Naive thymus-derived CD8-positive, alpha-beta T cell (primary cell): Measurements from ENCODE around the gene DRAM2. TPM values are rescaled to one million over a fixed set of nuclear protein-coding genes. Genes with fewer than 3 reads are reported as not detected.

Experiments used
- ATAC-seq, 2 donors: fragments of 150-1000 bp; cut with Tn5 transposase in 1 of 2; sonication (Bioruptor Pico), chemical (Tn5 transposase) in 1 of 2; 1 replicate in 1 of 2; 2 replicates in 1 of 2; pipeline ENCODE4 v1.10.0; 2021; ENCODE audit warnings: mild to moderate bottlenecking in 2 of 2, moderate library complexity in 2 of 2
- POLR2A ChIA-PET: fragments of 350-600 bp; sonication (Branson Sonifier 250); formaldehyde crosslinking; loops from one replicate; lab custom pipeline; 2021; ENCODE audit warnings: antibody characterized with exemption; lab: Charles Lee
- DNase-seq, 10 donors: peaks; one replicate each; pipeline versions ENCODE4 v3.0.0 to v3.0.0-alpha.2; 2020 to 2022
- H3K27ac Mint-ChIP-seq, 10 donors: one replicate each; pipeline ENCODE4 v1.8.0; 2020 to 2022; ENCODE audit warnings: mild to moderate bottlenecking in 10 of 10, mixed read lengths in 10 of 10, moderate library complexity in 4 of 10, inconsistent platforms in 1 of 10
- H3K27me3 Mint-ChIP-seq, 5 donors: one replicate each; pipeline ENCODE4 v1.8.0; 2021 to 2022; ENCODE audit warnings: mixed read lengths in 5 of 5
- H3K36me3 Mint-ChIP-seq, 3 donors: one replicate each; pipeline ENCODE4 v1.8.0; 2020 to 2022; ENCODE audit warnings: mixed read lengths in 3 of 3, mild to moderate bottlenecking in 2 of 3, inconsistent platforms in 1 of 3
- H3K4me1 Mint-ChIP-seq, 4 donors: one replicate each; pipeline ENCODE4 v1.8.0; 2021 to 2022; ENCODE audit warnings: mixed read lengths in 4 of 4
- H3K4me3 Mint-ChIP-seq, 10 donors: one replicate each; pipeline ENCODE4 v1.8.0; 2020 to 2022; ENCODE audit warnings: mild to moderate bottlenecking in 10 of 10, mixed read lengths in 10 of 10, moderate library complexity in 6 of 10, inconsistent platforms in 1 of 10
- H3K9me3 Mint-ChIP-seq, 9 donors: one replicate each; pipeline ENCODE4 v1.8.0; 2020 to 2022; ENCODE audit warnings: mixed read lengths in 9 of 9, mild to moderate bottlenecking in 3 of 9, inconsistent platforms in 1 of 9, moderate library complexity in 1 of 9
- polyA plus RNA-seq, 3 donors: library from polyadenylated mRNA; unstranded; fragments of 300-500 nt; fragmentation: Illumina TruSeq; gene quantifications; one replicate each; pipeline ENCODE4 v1.2.3, GENCODE V29; 2021
- total RNA-seq, 8 experiments: library from RNA in 2 of 8; stranded (reverse) in 2 of 8; gene quantifications; one replicate each; pipeline ENCODE4 v1.2.3 and lab custom pipeline; 2021 to 2026

Gene DRAM2
- total and polyA plus RNA-seq, 5 experiments from 2014 or later = 50.5 to 95.3 (median 84.3) TPM

- Mint-ChIP-seq H3K27me3 (no peaks in the 10 kb centered on the region), H3K4me3 (peak overlapping the region; percentile 91 to 100 (median 100)), H3K27ac (peak overlapping the region in 8 of 10 donors; percentile 53 to 100 (median 97)), H3K36me3 (peaks cover 0 to 26% (median 3%) of the 10 kb centered on the region in 3 donors), H3K9me3 (no peaks in the 10 kb centered on the region), H3K4me1 (peaks cover 29 to 75% (median 60%) of the 10 kb centered on the region in 4 donors)
- POLR2A ChIA-PET = interaction anchor here (0.7 to 4.8 kb wide), 8 partner anchors 9 to 85 kb away, joined by 3 to 21 read pairs (median 7); no protein-coding TSS in a partner anchor
- DNase-seq (no peak), ATAC-seq (no peak)
Measured at GRCh38 chr1:111141245-111142220, 1.6 kb upstream of the DRAM2 start.

- DNase-seq (no peak), ATAC-seq (no peak)
- POLR2A ChIA-PET = interaction anchor here (1.0 to 4.8 kb wide), 10 partner anchors 10 to 86 kb away, joined by 3 to 22 read pairs (median 11); no protein-coding TSS in a partner anchor
- Mint-ChIP-seq H3K9me3 (no peaks in the 10 kb centered on the region), H3K27ac (peak overlapping the region in 9 of 10 donors; percentile 96 to 100 (median 98)), H3K4me3 (peak overlapping the region; percentile 91 to 100 (median 100)), H3K27me3 (no peaks in the 10 kb centered on the region), H3K36me3 (peaks cover 0 to 27% (median under 1%) of the 10 kb centered on the region in 3 donors), H3K4me1 (peaks cover 22 to 73% (median 54%) of the 10 kb centered on the region in 4 donors)
Measured at GRCh38 chr1:111140680-111140967, 731 bp upstream of the DRAM2 start.

- peak overlapping the region; percentile 96 to 100 (median 98) for H3K27ac Mint-ChIP-seq
- POLR2A ChIA-PET = interaction anchor here (0.6 to 4.8 kb wide), 22 partner anchors 9 to 264 kb away, joined by 3 to 22 read pairs (median 6); partner anchors contain the start of gene LRIF1
- no peaks in the 10 kb centered on the region for H3K27me3 Mint-ChIP-seq
- peak; percentile 74 for ATAC-seq
- DNase-seq = peak in 8 of 10 donors; percentile 12 to 79 (median 55)
- peak overlapping the region; percentile 91 to 100 (median 100) for H3K4me3 Mint-ChIP-seq
- peaks cover 20 to 78% (median 52%) of the 10 kb centered on the region in 4 donors for H3K4me1 Mint-ChIP-seq
- H3K9me3 Mint-ChIP-seq = no peaks in the 10 kb centered on the region
- peaks cover 0 to 29% (median 10%) of the 10 kb centered on the region in 3 donors for H3K36me3 Mint-ChIP-seq
Measured at GRCh38 chr1:111139324-111139955, 453 bp downstream of the DRAM2 start.

- POLR2A ChIA-PET = no interaction called here
- H3K36me3 Mint-ChIP-seq = peaks cover 0 to 54% (median 17%) of the 10 kb centered on the region in 3 donors
- peak overlapping the region in 1 of 10 donors; percentile 22 for H3K4me3 Mint-ChIP-seq
- peaks cover 9 to 76% (median 28%) of the 10 kb centered on the region in 4 donors for H3K4me1 Mint-ChIP-seq
- ATAC-seq (no peak), DNase-seq (no peak)
- H3K9me3 Mint-ChIP-seq = no peaks in the 10 kb centered on the region
- H3K27me3 Mint-ChIP-seq = no peaks in the 10 kb centered on the region
- H3K27ac Mint-ChIP-seq = peak overlapping the region in 7 of 10 donors; percentile 0 to 79 (median 48)
Measured at GRCh38 chr1:111133866-111134265, 6.0 kb downstream of the DRAM2 start.

GRCh38 chr1:111131693-111132092 is 8.2 kb downstream of the DRAM2 start:
- DNase-seq = no peak
- POLR2A ChIA-PET = interaction anchor here (0.7 to 2.0 kb wide), 2 partner anchors 12 to 170 kb away, joined by 3 to 5 read pairs; no protein-coding TSS in a partner anchor
- Mint-ChIP-seq H3K27ac (peak overlapping the region in 5 of 10 donors; percentile 17 to 74 (median 39)), H3K4me1 (peaks cover 14 to 80% (median 35%) of the 10 kb centered on the region in 4 donors), H3K4me3 (peak overlapping the region in 1 of 10 donors; percentile 4), H3K27me3 (no peaks in the 10 kb centered on the region), H3K9me3 (no peaks in the 10 kb centered on the region), H3K36me3 (peaks cover 0 to 63% (median 27%) of the 10 kb centered on the region in 3 donors)
- ATAC-seq = no peak

- peak overlapping the region in 6 of 10 donors; percentile 4 to 88 (median 34) for H3K27ac Mint-ChIP-seq
- peak overlapping the region in 1 of 10 donors; percentile 4 for H3K4me3 Mint-ChIP-seq
- no peak for ATAC-seq
- POLR2A ChIA-PET = interaction anchor here (0.6 kb wide), 1 partner anchor 10 kb away, joined by 3 read pairs; no protein-coding TSS in a partner anchor
- no peak for DNase-seq
- peaks cover 0 to 70% (median 23%) of the 10 kb centered on the region in 3 donors for H3K36me3 Mint-ChIP-seq
- no peaks in the 10 kb centered on the region for H3K27me3 Mint-ChIP-seq
- peaks cover 15 to 73% (median 32%) of the 10 kb centered on the region in 4 donors for H3K4me1 Mint-ChIP-seq
- no peaks in the 10 kb centered on the region for H3K9me3 Mint-ChIP-seq
Measured at GRCh38 chr1:111129376-111129775, 10.5 kb downstream of the DRAM2 start.

GRCh38 chr1:111127923-111128643 is 11.8 kb downstream of the DRAM2 start:
- Mint-ChIP-seq H3K27ac (peak overlapping the region in 6 of 10 donors; percentile 2 to 88 (median 9)), H3K4me1 (peaks cover 14 to 70% (median 27%) of the 10 kb centered on the region in 4 donors), H3K36me3 (peaks cover 0 to 77% (median 27%) of the 10 kb centered on the region in 3 donors), H3K9me3 (no peaks in the 10 kb centered on the region), H3K27me3 (no peaks in the 10 kb centered on the region), H3K4me3 (peak overlapping the region in 1 of 10 donors; percentile 9)
- ATAC-seq (peak in 1 of 2 donors; percentile 54), DNase-seq (no peak)
- POLR2A ChIA-PET = interaction anchor here (1.1 kb wide), 1 partner anchor 11 kb away, joined by 7 read pairs; the partner anchor contains the start of genes CEPT1 and DRAM2

GRCh38 chr1:111126354-111126753 is 13.5 kb downstream of the DRAM2 start:
- H3K27me3 Mint-ChIP-seq = no peaks in the 10 kb centered on the region
- ATAC-seq = no peak
- POLR2A ChIA-PET = interaction anchor here (0.8 kb wide), 1 partner anchor 17 kb away, joined by 3 read pairs; no protein-coding TSS in a partner anchor
- no peak for DNase-seq
- H3K27ac Mint-ChIP-seq = peak overlapping the region in 4 of 10 donors; percentile 15 to 88 (median 44)
- peaks cover 8 to 80% (median 28%) of the 10 kb centered on the region in 3 donors for H3K36me3 Mint-ChIP-seq
- no peak overlapping the region for H3K4me3 Mint-ChIP-seq
- H3K4me1 Mint-ChIP-seq = peaks cover 9 to 66% (median 21%) of the 10 kb centered on the region in 4 donors
- no peaks in the 10 kb centered on the region for H3K9me3 Mint-ChIP-seq

- no peaks in the 10 kb centered on the region for H3K9me3 Mint-ChIP-seq
- DNase-seq (no peak), ATAC-seq (no peak)
- H3K4me3 Mint-ChIP-seq = no peak overlapping the region
- H3K27me3 Mint-ChIP-seq = no peaks in the 10 kb centered on the region
- POLR2A ChIA-PET = no interaction called here
- H3K27ac Mint-ChIP-seq = no peak overlapping the region
- peaks cover 0 to 54% (median 13%) of the 10 kb centered on the region in 3 donors for H3K36me3 Mint-ChIP-seq
- H3K4me1 Mint-ChIP-seq = peaks cover 0 to 2% (median 0%) of the 10 kb centered on the region in 4 donors
Measured at GRCh38 chr1:111116496-111116895, 23.4 kb downstream of the DRAM2 start.

- H3K4me3 Mint-ChIP-seq = no peak overlapping the region
- POLR2A ChIA-PET = no interaction called here
Measured at GRCh38 chr1:111110197-111110899, 29.5 kb downstream of the DRAM2 start.

GRCh38 chr1:111104981-111105380 is 34.9 kb downstream of the DRAM2 start:
- POLR2A ChIA-PET = no interaction called here
- Mint-ChIP-seq H3K27me3 (no peaks in the 10 kb centered on the region), H3K4me3 (no peak overlapping the region), H3K4me1 (no peaks in the 10 kb centered on the region), H3K27ac (no peak overlapping the region), H3K9me3 (peaks cover 10 to 58% (median 27%) of the 10 kb centered on the region in 9 donors), H3K36me3 (peaks cover 0 to 50% (median 19%) of the 10 kb centered on the region in 3 donors)
- ATAC-seq = no peak
- DNase-seq = no peak

More at GRCh38 chr1:111110197-111110899, 29.5 kb downstream of the DRAM2 start:
- Mint-ChIP-seq H3K4me1 (no peaks in the 10 kb centered on the region), H3K27me3 (no peaks in the 10 kb centered on the region), H3K27ac (no peak overlapping the region), H3K9me3 (peaks cover 0 to 28% (median 10%) of the 10 kb centered on the region in 9 donors), H3K36me3 (peaks cover 12 to 15% (median 13%) of the 10 kb centered on the region in 3 donors)
- DNase-seq = no peak
- ATAC-seq = no peak
